Cerebellar nuclear complex (tissue), 1 donor: ENCODE measurements around the gene SYNE1.
"Not testable (repeated sequence)": the region's sequence is repeated elsewhere in the genome, so short reads cannot be mapped to it uniquely, and the experiment has no call there.

Experiments
- DNase-seq, 2 experiments: peaks; one replicate each; lab custom pipeline; 2025; lab: John Stamatoyannopoulos, UW

SYNE1 gene

GRCh38 chr6:152098683-152099082, 538.5 kb downstream of the SYNE1 start:
- no peak for DNase-seq

DNA sequence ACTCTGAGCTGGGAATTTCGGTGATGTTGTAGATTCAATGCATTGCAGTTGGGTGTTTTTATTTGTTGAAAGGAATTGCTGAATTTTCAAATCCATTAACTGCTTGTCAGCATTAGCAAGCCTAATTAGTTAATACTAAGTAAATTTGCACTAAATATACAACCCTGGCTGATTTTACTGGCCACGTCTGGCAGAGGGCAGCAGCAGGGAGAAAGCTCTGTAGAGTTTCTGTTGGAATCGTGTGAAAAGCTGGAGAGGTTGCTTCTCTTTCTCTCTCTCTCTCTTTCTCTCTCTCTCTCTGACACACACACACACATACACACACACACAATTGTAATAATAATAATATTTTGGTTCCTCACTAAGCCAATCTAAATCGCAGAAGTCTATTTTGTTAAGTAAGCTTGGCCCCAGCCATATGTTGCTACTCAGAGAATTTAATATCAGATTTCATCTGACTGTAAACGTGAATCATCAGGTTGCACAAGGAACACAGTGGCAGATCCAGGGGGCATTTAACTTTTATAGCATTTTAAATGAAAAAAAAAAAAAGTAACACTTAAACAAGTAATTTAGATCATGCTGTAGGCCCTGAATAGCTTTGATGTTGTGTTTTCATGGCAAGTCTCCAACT, 540.2 kb downstream of the SYNE1 start:
- DNase-seq = no peak

- DNase-seq = no peak
These were observed 542.1 kb downstream of the SYNE1 start for GRCh38 chr6:152094992-152095592.

- DNase-seq = no peak
These were observed 542.9 kb downstream of the SYNE1 start for GRCh38 chr6:152094276-152094675.

DNA sequence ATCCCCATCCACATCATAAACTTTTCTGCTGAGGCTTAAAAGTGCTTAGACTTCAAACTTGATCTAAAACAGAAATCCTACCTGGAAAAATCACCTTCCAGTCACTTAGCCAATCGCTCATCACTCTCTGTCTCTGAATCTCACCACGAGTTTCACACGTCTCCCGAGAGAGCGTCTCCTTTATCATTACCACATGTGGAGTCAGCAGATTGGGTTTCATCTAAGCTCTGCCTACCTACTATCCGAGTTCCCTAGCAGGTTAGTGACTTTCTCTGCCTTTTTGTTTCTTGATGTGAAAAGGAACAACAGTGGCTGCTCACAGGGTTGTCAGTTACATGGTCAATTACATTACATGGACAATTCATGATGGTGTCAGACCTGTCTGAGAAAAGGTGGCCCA, 543.5 kb downstream of the SYNE1 start:
- no peak for DNase-seq

DNA sequence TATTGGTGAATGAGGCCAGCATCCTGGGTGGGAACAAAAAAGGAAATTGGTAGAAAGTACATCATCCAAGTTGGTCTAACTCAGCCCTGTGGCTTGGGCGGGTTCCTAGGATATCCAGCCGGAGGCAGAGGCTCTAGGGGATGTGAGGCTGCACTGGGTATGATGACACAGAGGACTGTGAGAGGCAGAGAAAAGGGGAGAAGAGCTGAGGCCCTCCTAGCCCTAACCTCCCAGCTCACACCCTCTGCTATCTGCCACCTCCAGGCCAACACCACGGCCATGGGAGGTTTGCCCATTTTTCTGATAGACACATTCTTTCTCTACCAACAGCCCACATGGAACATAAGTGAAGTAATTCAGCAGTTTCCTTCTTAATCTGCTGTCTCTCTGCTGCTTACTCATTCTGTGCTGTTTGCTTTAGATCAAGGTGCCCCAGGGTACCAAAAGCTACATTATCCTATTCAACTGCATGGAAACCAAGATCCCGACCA, 545.3 kb downstream of the SYNE1 start:
- DNase-seq = no peak

DNA sequence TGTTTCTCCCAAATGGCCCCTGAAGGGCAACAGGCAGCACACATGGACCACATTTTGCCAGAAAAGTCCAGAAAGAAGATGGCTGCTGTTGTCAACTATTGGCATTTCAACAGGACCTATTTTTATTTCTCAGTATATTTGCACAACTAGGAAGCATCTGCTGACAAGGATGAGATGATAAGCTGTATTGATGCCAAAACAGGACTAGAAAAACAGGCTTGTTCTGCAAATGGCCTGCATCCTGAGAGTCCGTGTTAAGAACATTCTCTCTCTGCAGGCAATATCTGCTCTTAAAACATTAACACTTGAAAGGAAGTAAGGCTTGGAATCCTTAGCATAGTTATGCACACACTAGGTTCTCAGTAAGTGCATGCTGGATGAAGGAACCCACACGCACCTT, 546.0 kb downstream of the SYNE1 start:
- no peak for DNase-seq

GRCh38 chr6:152089992-152090391, 547.2 kb downstream of the SYNE1 start:
- DNase-seq = no peak

DNA sequence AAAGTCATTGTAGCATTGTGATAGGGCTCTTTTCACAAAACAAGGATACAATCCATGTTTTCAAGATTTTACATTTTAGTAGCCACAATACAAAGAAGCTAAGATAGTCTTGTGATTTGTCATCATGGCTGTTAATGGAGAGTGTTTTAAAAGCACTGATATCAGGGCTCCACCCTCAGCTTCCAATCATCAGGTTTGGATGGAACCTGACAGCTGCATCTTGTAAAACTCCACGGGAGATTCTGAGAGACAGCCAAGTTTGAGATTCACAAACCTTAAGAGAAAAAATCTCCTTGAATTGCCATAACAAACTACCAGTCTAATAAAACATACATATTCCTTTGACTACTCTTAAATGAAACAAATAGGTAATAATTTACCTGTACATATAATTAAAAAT, 549.5 kb downstream of the SYNE1 start:
- DNase-seq = no peak

DNA sequence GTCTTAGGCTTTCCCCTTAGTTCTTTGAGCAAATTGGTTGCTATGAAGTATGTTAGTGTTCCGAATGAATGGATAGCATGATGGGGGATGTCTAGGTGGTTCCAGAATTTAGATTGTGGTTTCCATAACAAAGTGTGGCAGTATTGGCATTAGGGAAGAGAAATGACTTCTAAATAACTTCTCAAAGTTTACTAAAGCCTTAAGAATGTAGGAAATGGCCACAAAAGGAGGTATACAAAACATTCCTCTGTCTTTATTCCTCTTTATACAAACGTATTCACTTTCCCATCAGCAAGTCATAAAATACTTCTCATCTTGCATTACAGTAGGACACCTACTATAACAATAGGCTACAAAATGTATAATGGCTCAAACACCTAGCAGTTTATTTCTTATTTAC, 550.1 kb downstream of the SYNE1 start:
- DNase-seq = no peak

GRCh38 chr6:152086223-152086873, 550.8 kb downstream of the SYNE1 start:
- no peak for DNase-seq

- no peak for DNase-seq
These were observed 551.7 kb downstream of the SYNE1 start for GRCh38 chr6:152085451-152085921.

- DNase-seq = no peak
These were observed 558.4 kb downstream of the SYNE1 start for GRCh38 chr6:152078804-152079203.

- DNase-seq = no peak
These were observed 559.2 kb downstream of the SYNE1 start for GRCh38 chr6:152078001-152078400.

- not testable (repeated sequence) for DNase-seq
These were observed 560.9 kb downstream of the SYNE1 start for GRCh38 chr6:152076242-152076641.

GRCh38 chr6:152071843-152072242, 565.3 kb downstream of the SYNE1 start:
- DNase-seq = no peak
